Mesendoderm (in vitro differentiated cells): ENCODE results near the gene CALCOCO1. TPM values are rescaled to one million over a fixed set of nuclear protein-coding genes. Genes with fewer than 3 reads are reported as not detected.
A peak's percentile ranks its signal among the peaks of the same experiment; 100 is the strongest.

Experiments
- DNase-seq: peaks from one replicate; pipeline ENCODE4 v3.0.0; 2013
- H2AK5ac ChIP-seq: 2 replicates; pipeline ENCODE4 v1.6.1; 2013; ENCODE audit warnings: low read length, inconsistent platforms
- H2BK120ac ChIP-seq: 2 replicates; pipeline ENCODE4 v1.6.1; 2013; ENCODE audit warnings: low read depth, mild to moderate bottlenecking, low read length, moderate library complexity, mixed read lengths
- H2BK15ac ChIP-seq: replicated peaks from 2 replicates; pipeline ENCODE4 v1.6.1; 2013; ENCODE audit warnings: low read depth, mild to moderate bottlenecking, moderate library complexity
- H2BK5ac ChIP-seq: 2 replicates; pipeline ENCODE4 v1.6.1; 2013; ENCODE audit warnings: low read length, inconsistent platforms
- H3K18ac ChIP-seq: 2 replicates; pipeline ENCODE4 v1.6.1; 2013; ENCODE audit warnings: mild to moderate bottlenecking, low read length, mixed read lengths
- H3K23ac ChIP-seq: one replicate; pipeline ENCODE4 v1.6.1; 2013; ENCODE audit warnings: low read length
- H3K27ac ChIP-seq: 2 replicates; pipeline ENCODE4 v1.5.1; 2013; ENCODE audit warnings: low read depth, mild to moderate bottlenecking, inconsistent platforms, low read length, moderate library complexity
- H3K27me3 ChIP-seq: 2 replicates; pipeline ENCODE4 v1.6.1; 2013; ENCODE audit warnings: low read length, control low read depth, mild to moderate bottlenecking, inconsistent platforms; ENCODE audit not compliant: insufficient read depth, poor library complexity
- H3K36me3 ChIP-seq: 2 replicates; pipeline ENCODE4 v1.6.1; 2013; ENCODE audit warnings: low read length, inconsistent platforms; ENCODE audit not compliant: control insufficient read depth, insufficient read depth
- H3K4ac ChIP-seq: one replicate; pipeline ENCODE4 v1.6.1; 2013; ENCODE audit warnings: low read depth, mild to moderate bottlenecking, low read length, moderate library complexity
- H3K4me1 ChIP-seq: 2 replicates; pipeline ENCODE4 v1.6.1; 2013; ENCODE audit warnings: low read depth, low read length, inconsistent platforms; ENCODE audit not compliant: control insufficient read depth
- H3K4me2 ChIP-seq: 2 replicates; pipeline ENCODE4 v1.6.1; 2013; ENCODE audit warnings: low read length
- H3K4me3 ChIP-seq: 2 replicates; pipeline ENCODE4 v1.5.1; 2013; ENCODE audit warnings: mild to moderate bottlenecking, low read length
- H3K56ac ChIP-seq: one replicate; pipeline ENCODE4 v1.6.1; 2013; ENCODE audit warnings: low read length
- H3K79me1 ChIP-seq: 2 replicates; pipeline ENCODE4 v1.6.1; 2013; ENCODE audit warnings: low read length, inconsistent platforms
- H3K79me2 ChIP-seq: 2 replicates; pipeline ENCODE4 v1.6.1; 2013; ENCODE audit warnings: mild to moderate bottlenecking, low read length; ENCODE audit not compliant: control insufficient read depth, insufficient read depth
- H3K9ac ChIP-seq: 2 replicates; pipeline ENCODE4 v1.6.1; 2013; ENCODE audit warnings: low read length, inconsistent platforms
- H4K5ac ChIP-seq: one replicate; pipeline ENCODE4 v1.6.1; 2013; ENCODE audit warnings: low read length
- H4K8ac ChIP-seq: one replicate; pipeline ENCODE4 v1.6.1; 2013; ENCODE audit warnings: low read depth, mild to moderate bottlenecking, control low read depth, low read length, moderate library complexity
- WGBS: extraction: QIAGEN DNeasy Blood & Tissue Kit; methylation state at CpG from one replicate; pipeline ENCODE4 v1.1.7; 2013; ENCODE audit warnings: low lambda C conversion rate, missing lambda C conversion rate; ENCODE audit not compliant: insufficient coverage; ENCODE audit errors: extremely low coverage; 5-methylcytosine and 5-hydroxymethylcytosine counted together
- polyA plus RNA-seq, 2 experiments: library from polyadenylated mRNA; stranded (reverse); fragments of 200-250 nt; gene quantifications; one replicate each; pipeline ENCODE4 v1.2.3, GENCODE V29; 2013

Gene CALCOCO1
- 8.5 TPM for polyA plus RNA-seq (2013, experiment 1 of 2)
- 8.9 TPM for polyA plus RNA-seq (2013, experiment 2 of 2)

DNA sequence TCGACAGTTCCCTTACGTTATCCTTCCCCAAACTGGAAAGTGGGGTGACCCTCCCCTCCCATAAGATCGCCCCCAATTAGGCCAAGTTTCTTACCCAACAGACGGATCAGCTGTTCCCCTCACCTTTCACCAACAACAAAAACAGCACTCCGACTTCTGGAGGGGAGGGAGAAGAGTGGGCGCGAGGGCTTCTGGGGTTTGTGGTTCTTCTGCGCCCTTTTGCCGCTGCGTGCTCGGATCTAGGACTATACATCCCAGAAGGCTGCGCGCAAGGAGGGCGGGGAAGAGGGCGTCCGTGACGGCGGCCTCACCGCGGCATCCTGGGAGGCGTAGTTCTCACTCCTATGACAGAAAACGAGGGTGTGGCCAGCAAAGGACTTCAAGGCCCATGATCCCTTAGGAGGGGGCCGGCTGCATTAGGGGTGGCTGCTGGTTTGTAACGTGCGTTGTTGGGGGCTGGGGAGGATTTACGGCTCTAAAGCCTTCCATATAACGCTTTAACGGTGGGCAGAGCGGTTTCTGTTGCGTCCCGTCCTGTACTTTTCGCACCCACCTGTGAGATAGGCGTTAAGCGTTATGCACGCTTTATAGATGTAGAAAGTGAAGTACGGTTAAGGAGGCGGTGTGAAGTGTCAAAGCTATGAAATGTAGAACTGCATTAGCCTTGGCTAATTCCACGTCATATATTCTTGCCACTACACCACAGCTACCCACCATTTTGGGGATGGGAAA lies at the start of gene CALCOCO1:
Gene CALCOCO1, minus strand, starts transcription at position 143 of the 732 bp plus-strand sequence. CDS start 2,210 bp downstream, outside the sequence.
- H2BK5ac ChIP-seq: no peak within 1 kb of the TSS
- H3K4me3 ChIP-seq: peak within 1 kb of the TSS; percentile 73
- no peaks in the 10 kb centered on the region for H3K79me1 ChIP-seq
- no peak within 1 kb of the TSS for H3K23ac ChIP-seq
- no peak within 1 kb of the TSS for H3K27ac ChIP-seq
- peak within 1 kb of the TSS; percentile 93 for H3K4me2 ChIP-seq
- no peaks in the 10 kb centered on the region for H3K27me3 ChIP-seq
- H3K4me1 ChIP-seq: peaks cover 2% of the 10 kb centered on the region
- H3K18ac ChIP-seq: no peak within 1 kb of the TSS
- no peaks in the 10 kb centered on the region for H3K79me2 ChIP-seq
- peak; percentile 99 for DNase-seq
- peak within 1 kb of the TSS; percentile 21 for H4K5ac ChIP-seq
- H3K36me3 ChIP-seq: no peaks in the 10 kb centered on the region
- no peak within 1 kb of the TSS for H2BK15ac ChIP-seq
- WGBS: no CpG with 5 or more reads among the region's 38 CpGs
- no peak within 1 kb of the TSS for H4K8ac ChIP-seq
- no peak within 1 kb of the TSS for H2AK5ac ChIP-seq
- H3K9ac ChIP-seq: peak within 1 kb of the TSS; percentile 78
- no peak within 1 kb of the TSS for H3K4ac ChIP-seq
- H3K56ac ChIP-seq: peak within 1 kb of the TSS; percentile 89
- H2BK120ac ChIP-seq: no peak within 1 kb of the TSS

DNA sequence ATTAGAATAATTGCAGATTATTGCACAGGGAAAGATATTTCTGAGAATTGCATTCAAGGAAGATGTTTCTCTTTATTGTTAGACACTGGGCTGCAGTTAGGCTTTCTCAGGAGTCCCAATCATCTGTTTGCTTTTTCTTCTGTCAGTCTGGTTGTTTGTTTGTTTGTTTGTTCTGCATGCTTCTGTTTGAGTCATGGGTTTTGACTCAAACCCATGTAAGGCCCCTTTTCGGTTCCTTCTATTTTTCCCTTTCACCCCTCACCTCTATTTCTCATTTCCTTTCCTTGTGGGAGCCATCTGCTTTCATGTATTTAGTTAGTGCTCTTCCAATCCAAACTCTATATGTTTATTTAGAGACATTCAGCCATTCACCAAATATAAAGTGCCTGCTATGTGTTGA lies 49.6 kb upstream of the CALCOCO1 start:
- H3K4me1 ChIP-seq: no peaks in the 10 kb centered on the region
- H3K79me1 ChIP-seq: no peaks in the 10 kb centered on the region
- H2BK5ac ChIP-seq: no peak overlapping the region
- no peak overlapping the region for H3K4me2 ChIP-seq
- no peak overlapping the region for H3K18ac ChIP-seq
- H3K9ac ChIP-seq: no peak overlapping the region
- H4K8ac ChIP-seq: no peak overlapping the region
- no CpG with 5 or more reads among the region's 1 CpG for WGBS
- H3K36me3 ChIP-seq: no peaks in the 10 kb centered on the region
- no peak overlapping the region for H2AK5ac ChIP-seq
- no peak overlapping the region for H2BK15ac ChIP-seq
- H3K79me2 ChIP-seq: no peaks in the 10 kb centered on the region
- H3K27ac ChIP-seq: no peak overlapping the region
- no peak overlapping the region for H4K5ac ChIP-seq
- H3K56ac ChIP-seq: no peak overlapping the region
- H3K27me3 ChIP-seq: no peaks in the 10 kb centered on the region
- H2BK120ac ChIP-seq: no peak overlapping the region
- no peak for DNase-seq
- H3K4me3 ChIP-seq: no peak overlapping the region
- no peak overlapping the region for H3K23ac ChIP-seq
- no peak overlapping the region for H3K4ac ChIP-seq

DNA sequence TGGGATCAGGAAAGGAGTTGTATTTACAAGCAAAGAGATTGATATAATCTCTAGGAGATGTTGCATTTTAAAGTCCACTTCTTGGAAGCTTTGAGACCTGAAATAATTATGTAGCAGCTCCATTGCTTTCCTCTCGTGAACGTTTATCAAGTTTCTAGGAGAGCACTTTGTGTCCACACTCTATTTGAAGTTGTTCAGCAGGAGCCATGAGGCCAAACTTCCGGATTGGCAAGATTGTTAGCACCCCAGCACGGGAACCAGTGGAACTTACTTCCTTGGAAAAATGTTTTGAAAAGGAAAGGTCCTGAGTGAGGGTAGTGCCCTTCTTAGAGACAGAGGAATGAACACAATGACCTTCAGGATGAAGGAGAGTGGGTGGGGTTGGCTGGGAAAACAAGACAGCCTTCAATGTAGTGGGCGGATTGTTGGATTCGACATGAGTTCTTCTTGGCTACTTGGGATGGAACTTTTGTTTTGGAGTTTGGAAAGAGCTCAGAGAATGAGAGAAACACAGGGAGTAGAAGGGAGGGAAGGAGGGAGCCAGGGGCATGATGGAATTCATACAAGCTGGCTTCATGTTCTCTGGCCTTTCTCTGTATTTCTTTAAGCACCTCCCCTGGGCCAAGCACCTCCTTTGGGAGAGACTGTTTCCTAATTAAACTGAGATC lies 48.4 kb upstream of the CALCOCO1 start:
- Histone ChIP-seq H3K27me3 (no peaks in the 10 kb centered on the region), H4K8ac (no peak overlapping the region), H2BK15ac (no peak overlapping the region), H3K79me2 (no peaks in the 10 kb centered on the region), H3K18ac (no peak overlapping the region), H3K4ac (no peak overlapping the region), H3K79me1 (no peaks in the 10 kb centered on the region), H3K4me1 (no peaks in the 10 kb centered on the region), H3K4me3 (no peak overlapping the region), H3K56ac (no peak overlapping the region), H4K5ac (no peak overlapping the region), H3K9ac (no peak overlapping the region), H2BK5ac (no peak overlapping the region), H2AK5ac (no peak overlapping the region), H3K36me3 (no peaks in the 10 kb centered on the region), H3K23ac (no peak overlapping the region), H3K27ac (no peak overlapping the region), H2BK120ac (no peak overlapping the region), H3K4me2 (no peak overlapping the region)
- DNase-seq: no peak
- WGBS: no CpG with 5 or more reads among the region's 6 CpGs

- no peak overlapping the region for H4K8ac ChIP-seq
- no peak overlapping the region for H3K27ac ChIP-seq
- no peak overlapping the region for H4K5ac ChIP-seq
- H3K56ac ChIP-seq: no peak overlapping the region
- no peaks in the 10 kb centered on the region for H3K79me2 ChIP-seq
- H3K4ac ChIP-seq: no peak overlapping the region
- no peak for DNase-seq
- H3K9ac ChIP-seq: no peak overlapping the region
- no peak overlapping the region for H3K18ac ChIP-seq
- no peak overlapping the region for H3K4me2 ChIP-seq
- H3K27me3 ChIP-seq: no peaks in the 10 kb centered on the region
- H2BK15ac ChIP-seq: no peak overlapping the region
- no peak overlapping the region for H3K4me3 ChIP-seq
- H3K36me3 ChIP-seq: no peaks in the 10 kb centered on the region
- no peak overlapping the region for H2BK5ac ChIP-seq
- H2AK5ac ChIP-seq: no peak overlapping the region
- H3K79me1 ChIP-seq: no peaks in the 10 kb centered on the region
- no peak overlapping the region for H3K23ac ChIP-seq
- no peaks in the 10 kb centered on the region for H3K4me1 ChIP-seq
- no peak overlapping the region for H2BK120ac ChIP-seq
These were observed 43.0 kb upstream of the CALCOCO1 start for GRCh38 chr12:53770281-53770680.

DNA sequence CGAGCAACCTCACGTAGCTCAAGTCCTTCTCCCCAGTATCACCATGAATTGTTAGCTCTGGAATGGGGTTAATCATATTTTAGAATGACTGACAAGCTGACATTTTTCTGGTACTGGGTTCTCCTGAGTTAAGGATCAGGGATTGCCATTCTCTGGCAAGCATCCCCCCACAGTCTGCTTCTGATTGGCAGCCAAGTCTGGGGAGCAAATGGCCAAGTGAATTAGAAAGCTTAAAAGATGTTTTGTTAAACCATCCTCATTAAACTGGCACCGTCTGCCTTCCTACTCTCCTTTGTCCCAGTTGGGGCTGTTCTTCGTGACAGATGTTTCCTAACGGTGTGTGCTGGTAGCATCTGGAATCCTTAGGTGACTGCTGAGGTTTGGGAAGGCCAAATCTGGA lies 41.7 kb upstream of the CALCOCO1 start:
- DNase-seq: no peak
- no peak overlapping the region for H4K5ac ChIP-seq
- H3K4me3 ChIP-seq: no peak overlapping the region
- H3K4me2 ChIP-seq: no peak overlapping the region
- H3K27ac ChIP-seq: no peak overlapping the region
- H3K27me3 ChIP-seq: no peaks in the 10 kb centered on the region
- H2BK5ac ChIP-seq: no peak overlapping the region
- no peak overlapping the region for H3K4ac ChIP-seq
- no peak overlapping the region for H2BK120ac ChIP-seq
- no peaks in the 10 kb centered on the region for H3K79me1 ChIP-seq
- H3K56ac ChIP-seq: no peak overlapping the region
- no peaks in the 10 kb centered on the region for H3K36me3 ChIP-seq
- no peaks in the 10 kb centered on the region for H3K79me2 ChIP-seq
- no peak overlapping the region for H2AK5ac ChIP-seq
- no peak overlapping the region for H2BK15ac ChIP-seq
- no peak overlapping the region for H3K23ac ChIP-seq
- no peak overlapping the region for H4K8ac ChIP-seq
- no peaks in the 10 kb centered on the region for H3K4me1 ChIP-seq
- H3K9ac ChIP-seq: no peak overlapping the region
- WGBS: no CpG with 5 or more reads among the region's 5 CpGs
- no peak overlapping the region for H3K18ac ChIP-seq
